ENCODE measurements around the gene SBK3.
"Not testable (repeated sequence)": the region's sequence is repeated elsewhere in the genome, so short reads cannot be mapped to it uniquely, and the experiment has no call there.

The SBK3 gene

DNA sequence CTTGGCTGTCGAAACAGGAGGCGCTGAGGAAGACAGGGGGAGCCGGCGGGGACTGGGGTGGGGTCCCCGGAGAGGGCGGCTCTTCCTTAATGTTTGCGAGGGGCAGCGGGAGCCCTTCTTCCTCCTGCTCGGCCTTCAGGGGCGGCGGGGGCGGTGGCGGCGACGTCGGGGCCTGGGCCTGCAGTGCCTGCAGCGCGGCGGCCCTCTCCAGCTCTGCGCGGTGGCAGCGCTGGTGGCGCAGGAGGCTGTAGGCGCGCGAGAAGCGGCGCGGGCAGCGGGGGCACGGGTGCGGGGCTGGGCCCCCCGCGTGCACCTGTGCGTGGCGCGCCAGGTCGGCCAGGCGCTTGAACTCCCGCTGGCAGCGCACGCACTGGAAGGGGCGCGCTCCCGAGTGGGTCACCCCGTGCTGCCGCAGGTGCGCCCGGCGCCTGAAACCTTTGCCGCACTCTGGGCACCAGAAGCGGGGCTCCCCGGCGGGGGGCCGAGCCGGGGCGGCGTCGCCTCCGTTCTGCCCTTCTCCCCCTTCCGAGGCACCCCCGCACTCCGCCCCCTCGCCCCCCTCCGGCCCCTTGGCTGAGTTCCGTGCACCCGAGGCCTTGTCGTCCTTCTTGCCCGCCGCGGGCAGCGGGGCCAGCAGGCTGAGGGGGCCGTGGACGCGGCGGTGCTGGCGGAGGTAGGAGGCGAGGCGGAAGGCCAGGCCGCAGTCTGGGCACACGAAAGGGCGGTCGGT, 32.9 kb upstream of the SBK3 start:
- in situ Hi-C loops (cut with MboI; ENCODE audit: low sequenced_read_pairs) = no loop called here

DNA sequence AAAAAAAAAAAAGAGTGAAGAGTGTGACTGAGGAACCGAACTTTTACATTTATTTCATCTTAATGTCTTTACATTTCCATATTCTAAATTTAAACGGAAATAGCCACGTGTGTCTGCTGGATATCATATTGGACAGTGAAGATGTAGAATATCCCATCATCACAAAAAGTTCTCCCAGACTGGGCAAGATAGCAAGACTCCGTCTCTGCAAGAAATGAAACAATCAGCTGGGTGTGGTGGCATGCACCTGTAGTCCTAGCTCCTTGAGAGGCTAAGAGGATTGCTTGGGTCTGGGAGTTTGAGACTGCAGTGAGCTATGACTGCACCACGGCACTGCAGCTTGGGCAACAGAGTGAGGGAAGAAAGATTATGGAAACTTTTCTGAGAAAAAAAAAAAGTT, 31.4 kb upstream of the SBK3 start:
- in situ Hi-C loops (cut with MboI; ENCODE audit: low sequenced_read_pairs) = no loop called here

DNA sequence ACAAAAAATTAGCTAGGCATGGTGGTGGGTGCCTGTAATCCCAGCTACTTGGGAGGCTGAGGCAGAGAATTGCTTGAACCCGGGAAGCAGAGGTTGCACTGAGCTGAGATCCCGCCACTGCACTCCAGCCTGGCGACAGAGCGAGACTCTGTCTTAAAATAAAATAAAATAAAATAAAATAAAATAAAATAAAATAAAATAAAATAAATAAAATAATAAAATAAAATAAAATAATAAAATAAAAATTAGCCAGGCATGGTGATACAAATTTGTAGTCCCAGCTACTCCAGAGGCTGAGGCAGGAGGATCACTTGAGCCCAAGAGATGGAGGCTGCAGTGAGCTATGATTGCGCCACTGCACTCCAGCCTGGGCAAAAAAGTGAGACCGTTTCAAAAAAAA, 28.6 kb upstream of the SBK3 start:
- in situ Hi-C loops (cut with MboI; ENCODE audit: low sequenced_read_pairs) = not testable (repeated sequence)

DNA sequence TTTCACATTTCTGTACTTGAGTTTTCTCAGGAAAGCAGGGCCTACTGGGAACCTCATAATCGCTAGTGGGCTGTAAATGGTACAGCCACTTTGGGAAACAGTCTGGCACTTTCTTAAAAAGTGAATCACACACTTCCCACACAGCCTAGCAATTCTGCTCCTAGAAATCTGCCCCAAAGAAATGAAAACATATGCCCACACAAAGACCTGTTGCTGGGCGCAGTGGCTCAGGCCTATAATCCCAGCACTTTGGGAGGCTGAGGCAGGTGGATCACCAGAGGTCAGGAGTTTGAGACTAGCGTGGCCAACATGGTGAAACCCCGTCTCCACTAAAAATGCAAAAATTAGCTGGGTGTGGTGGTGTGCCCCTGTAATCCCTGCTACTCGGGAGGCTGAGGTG, 24.1 kb upstream of the SBK3 start:
- in situ Hi-C loops (cut with MboI; ENCODE audit: low sequenced_read_pairs) = not testable (repeated sequence)

DNA sequence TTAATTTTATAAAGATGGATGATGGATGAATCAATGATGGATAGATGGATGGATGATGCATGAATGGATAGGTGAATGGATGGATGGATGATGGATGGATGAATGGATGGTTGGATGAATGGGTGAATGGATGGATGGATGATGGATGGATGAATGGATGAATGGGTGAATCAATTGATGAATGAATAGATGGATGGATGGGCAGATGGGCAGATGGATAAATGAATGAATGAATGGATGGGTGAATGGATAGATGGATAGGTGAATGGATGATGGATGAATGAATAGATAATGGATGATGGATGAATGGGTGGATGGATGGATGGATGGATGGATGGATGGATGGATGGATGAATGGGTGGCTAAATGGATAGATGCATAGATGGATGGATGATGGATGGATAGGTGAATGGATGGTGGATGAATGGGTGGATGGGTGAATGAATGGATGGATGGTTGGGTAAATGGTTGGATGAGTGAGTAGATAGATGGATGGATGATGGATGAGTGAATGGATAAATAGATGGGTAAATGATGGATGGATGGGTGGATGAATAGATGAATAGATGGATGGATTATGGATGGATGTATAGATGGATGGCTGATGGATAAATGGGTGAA, 22.5 kb upstream of the SBK3 start:
- in situ Hi-C loops (cut with MboI; ENCODE audit: low sequenced_read_pairs) = no loop called here

DNA sequence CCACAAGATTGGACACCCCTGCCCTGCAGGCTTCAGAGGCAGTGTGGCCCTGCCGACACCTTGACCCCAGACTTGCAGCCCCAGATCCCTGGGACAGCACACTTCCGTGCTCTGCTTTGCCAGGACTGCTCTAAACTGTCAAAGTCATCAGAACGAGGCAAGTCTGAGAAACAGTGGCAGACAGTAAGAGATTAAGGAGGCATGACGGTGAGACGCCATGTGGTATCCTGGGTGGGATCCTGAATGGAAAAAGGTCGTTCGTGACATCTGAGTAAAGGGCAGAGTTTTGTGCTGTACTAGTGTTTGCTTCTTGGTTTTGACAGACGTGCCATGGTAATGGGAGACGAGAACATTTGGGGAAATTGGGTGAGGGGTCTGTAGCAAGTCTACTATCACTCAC, 21.5 kb upstream of the SBK3 start:
- in situ Hi-C loops (cut with MboI; ENCODE audit: low sequenced_read_pairs) = no loop called here

DNA sequence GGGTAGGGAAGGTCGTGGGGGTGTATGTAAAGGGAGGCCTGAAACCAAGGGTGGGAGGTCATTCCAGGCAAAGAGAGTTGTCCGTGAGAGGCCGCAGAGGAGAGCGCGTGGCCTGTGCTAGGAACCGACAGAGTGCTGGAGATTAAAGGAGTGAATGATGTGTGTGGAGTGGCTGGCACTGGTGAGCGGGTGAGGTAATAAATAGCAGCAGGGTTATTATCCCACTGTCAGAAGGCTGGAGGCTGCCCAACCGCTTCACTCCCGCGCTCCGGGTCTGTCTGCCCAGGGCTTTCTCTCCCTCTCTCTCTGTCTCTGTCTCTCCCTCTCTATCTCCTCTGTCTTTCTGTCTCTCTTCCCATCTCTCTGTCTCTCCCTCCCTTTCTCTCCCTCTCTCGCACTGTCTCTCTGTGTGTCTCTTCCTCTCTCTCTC, 17.9 kb upstream of the SBK3 start:
- in situ Hi-C loops (cut with MboI; ENCODE audit: low sequenced_read_pairs) = no loop called here

DNA sequence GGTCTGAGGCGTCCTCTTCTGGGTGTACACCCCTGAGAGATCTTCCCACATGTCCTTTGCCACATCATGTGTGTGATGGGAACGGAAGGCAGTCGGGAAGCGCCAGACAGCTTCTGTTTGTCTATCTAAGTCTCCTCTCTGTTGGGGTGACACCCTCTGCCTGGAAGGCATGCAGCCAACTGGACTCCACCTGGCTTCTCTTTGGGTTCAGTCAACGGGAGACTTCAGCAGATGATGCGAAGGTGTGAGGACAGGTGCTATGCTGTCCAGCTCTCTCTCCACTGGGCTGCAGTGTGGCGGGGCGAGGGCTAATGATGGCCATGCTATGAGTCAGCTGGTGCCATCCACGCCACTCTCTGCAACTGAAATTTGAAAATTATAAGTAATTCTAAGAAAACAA, 14.3 kb upstream of the SBK3 start:
- in situ Hi-C loops (cut with MboI; ENCODE audit: low sequenced_read_pairs) = no loop called here

DNA sequence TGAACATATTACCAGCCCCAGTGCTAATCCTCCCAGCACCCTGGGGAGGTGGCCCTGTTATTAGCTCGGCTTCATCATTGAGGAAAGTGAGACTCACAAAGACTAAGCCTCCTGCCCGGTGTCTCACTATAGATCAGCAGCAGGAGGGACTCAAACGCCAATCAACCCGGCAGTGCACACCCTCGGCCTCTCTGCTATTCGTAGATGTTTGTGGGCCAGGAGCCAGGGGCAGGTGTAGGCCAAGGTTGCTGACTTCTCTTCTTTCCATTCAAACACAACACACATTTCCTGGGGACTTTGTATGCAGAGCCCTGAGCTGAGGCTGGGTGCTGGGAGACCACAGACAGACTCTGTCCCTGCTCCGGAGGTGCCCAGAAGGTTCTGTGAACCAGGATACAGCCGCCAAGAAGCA, 9.4 kb upstream of the SBK3 start:
- in situ Hi-C loops (cut with MboI; ENCODE audit: low sequenced_read_pairs) = no loop called here

DNA sequence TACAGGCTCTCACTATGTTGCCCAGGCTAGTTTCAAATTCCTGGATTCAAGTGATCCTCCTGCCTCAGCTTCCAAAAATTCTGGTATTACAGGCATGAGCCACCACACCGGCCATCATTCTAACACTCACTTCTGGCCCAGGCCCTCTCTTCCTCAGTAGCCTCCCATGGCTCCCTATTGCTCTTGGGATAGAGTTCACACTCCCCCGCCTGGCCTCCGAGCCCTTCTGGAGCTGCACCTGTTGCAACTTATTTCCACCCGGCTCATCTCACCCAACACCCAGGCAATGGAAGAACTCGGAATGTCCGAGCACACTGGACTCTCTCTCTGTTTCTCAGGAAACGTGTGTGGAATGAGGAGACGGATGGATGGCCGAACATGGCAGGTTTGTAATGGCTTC, 9.0 kb upstream of the SBK3 start:
- in situ Hi-C loops (cut with MboI; ENCODE audit: low sequenced_read_pairs) = no loop called here

DNA sequence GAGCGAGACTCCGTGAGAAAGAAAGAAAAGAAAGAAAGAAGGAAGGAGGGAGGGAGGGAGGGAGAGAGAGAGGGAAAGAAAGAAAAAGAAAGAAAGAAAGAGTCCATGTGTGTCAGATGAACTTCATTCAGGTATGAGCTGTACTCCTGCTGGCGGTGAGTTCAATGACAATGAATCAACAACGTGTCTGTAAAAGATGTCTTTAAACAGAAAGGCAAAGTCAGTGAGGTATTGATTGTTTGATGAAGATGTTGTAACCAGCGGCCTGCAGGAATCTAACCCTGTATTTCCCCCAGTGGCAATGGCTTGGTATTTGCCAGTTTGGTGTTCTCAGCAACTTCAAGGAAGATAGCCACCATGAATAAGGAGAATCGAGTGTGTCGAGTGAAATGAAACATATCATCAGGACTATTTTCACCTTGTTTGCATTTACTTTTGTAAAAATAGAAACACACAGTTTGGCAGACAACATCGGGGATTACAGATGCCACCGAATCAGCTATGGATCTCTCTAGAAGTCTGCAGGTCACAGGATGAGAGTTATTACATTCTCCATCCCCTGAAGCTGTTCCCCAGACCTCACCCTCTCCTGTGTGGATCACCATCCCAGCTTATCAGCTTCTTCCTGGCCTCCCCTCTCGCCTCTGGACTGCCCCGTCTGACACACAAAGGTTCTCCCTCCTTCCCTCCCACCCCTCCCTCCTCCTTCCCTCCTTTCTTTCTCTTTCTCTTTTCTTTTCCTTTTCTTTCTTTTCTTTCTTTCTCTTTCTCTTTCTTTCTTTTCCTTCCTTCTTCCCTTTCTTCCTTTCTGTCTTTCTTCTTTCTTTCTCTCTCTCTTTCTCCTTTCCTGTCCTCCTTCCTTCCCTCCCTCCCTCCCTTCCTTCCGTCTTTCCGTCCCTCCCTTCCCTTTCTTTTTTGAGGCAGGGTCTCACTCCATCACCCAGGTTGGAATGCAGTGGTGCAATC, 8.2 kb upstream of the SBK3 start:
- in situ Hi-C loops (cut with MboI; ENCODE audit: low sequenced_read_pairs) = no loop called here

DNA sequence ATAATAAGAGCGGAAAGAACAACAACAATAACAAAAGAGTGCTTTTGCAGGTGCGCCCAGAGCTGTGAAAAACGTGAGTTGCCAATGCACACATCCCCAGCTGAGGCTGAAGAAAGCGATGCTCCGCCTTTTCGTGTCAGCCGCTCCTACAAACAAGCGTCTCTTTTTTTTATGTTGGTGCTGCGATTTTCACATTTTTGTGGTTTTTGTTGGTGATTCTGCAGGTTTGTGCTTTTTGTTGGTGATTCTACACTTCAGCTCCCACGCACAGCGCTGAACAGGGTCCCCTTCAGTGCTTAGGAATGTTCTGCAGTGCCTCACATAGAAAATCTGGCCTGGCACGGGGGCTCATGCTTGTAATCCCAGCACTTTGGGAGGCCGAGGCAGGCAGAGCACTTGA, 7.3 kb upstream of the SBK3 start:
- in situ Hi-C loops (cut with MboI; ENCODE audit: low sequenced_read_pairs) = no loop called here

DNA sequence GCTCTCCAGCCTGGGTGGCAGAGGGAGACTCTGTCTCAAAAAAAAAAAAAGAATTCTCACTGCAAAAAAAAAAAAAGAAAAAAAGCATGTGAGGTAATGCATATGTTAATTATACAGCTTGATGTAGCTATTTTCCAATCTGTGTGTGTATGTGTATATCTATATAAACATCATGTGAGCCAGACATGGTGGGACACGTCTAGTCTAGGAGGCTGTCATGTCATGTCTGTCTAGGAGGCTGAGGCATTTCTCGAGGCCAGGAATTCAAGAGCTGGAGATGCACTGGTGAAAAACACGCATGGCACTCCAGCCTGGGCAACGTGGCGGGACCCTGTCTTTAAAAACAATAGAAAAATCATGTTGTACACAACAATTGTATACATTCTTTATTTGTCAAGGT, 6.9 kb upstream of the SBK3 start:
- in situ Hi-C loops (cut with MboI; ENCODE audit: low sequenced_read_pairs) = no loop called here

DNA sequence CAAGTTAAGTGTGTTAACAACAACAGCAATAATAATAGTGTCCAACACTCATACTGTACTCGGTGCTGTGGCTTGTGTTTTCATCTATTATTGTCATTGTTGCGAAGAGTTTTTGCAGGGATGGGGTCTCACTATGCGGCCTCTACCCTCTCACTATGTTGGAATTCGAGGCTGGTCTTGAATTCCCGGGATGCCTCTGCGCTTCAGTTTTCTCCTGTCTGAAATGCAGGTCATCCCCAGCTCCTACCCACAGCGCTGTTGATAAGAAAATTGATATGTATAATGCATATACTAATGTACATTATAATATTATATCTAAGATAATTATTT, 4.9 kb upstream of the SBK3 start:
- in situ Hi-C loops (cut with MboI; ENCODE audit: low sequenced_read_pairs) = no loop called here

DNA sequence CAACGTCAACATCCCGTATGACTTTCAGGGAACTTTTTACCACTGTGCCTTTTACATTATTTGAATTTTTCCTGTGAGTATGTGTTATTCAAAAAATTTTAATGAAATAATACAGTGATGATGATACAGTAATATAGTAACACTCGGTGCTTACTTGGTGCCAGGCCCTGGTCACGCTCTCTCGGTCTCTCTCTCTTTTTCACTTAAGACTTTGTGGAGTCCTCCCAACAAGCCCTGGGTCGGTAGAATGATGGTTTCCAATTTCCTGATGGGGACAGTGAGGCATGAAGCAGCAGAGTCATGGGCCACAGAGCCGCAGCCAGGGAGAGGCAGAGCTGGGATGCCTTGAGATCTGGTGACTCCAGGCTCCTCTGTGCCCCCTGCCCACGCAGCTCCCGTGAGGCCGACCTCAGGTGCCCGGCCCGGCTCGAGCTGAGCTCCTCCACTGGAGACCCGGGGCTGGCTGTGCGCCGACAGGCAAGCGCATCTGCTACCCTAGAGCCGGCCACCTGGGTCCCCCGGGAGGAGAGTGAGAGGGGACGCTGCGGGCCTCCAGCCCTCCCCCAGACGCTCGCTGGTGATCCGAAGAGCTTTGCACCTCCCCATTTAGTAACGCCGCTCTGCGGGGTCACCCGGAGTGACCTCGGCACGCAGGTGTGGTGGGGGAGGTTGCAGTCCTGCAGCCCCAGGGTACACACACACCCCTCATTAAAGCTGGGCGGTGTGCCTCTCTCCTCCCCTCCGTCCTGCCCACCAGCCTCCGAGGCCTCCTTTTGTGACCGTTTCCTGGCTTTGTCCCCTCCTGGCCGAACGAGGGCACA, 4.4 kb upstream of the SBK3 start:
- in situ Hi-C loops (cut with MboI; ENCODE audit: low sequenced_read_pairs) = no loop called here

DNA sequence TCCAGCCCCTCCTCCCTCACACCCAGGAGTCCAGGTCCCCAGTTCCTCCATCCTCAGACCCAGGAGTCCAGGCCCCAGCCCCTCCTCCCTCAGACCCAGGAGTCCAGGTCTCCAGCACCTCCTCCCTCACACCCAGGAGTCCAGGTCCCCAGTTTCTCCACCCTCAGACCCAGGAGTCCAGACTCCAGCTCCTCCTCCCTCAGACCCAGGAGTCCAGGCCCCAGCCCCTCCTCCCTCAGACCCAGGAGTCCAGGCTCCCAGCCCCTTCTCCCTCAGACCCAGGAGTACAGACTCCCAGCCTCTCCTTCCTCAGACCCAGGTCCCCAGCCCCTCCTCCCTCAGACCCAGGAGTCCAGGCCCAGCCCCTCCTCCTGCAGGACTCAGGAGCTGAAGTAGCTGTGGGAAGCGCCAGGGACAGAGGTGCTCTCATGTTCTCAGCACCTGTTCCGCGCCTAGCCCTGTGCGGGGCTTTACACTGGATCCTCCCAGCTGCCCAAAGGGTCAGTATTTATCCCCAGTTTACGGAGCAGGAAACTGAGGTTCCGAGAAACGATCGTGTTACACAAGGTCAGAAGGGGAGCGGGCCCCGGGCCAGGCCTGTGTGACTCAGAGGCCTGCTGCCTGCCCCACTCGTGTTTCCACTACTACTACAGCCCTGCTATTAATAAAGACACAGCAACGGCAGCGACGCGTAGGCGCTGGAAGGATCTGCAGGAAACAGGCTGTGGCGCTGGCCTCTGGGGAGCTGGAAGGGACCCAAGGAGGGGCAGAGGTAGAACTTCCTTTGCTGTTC, 1.7 kb upstream of the SBK3 start:
- in situ Hi-C loops (cut with MboI; ENCODE audit: low sequenced_read_pairs) = no loop called here

DNA sequence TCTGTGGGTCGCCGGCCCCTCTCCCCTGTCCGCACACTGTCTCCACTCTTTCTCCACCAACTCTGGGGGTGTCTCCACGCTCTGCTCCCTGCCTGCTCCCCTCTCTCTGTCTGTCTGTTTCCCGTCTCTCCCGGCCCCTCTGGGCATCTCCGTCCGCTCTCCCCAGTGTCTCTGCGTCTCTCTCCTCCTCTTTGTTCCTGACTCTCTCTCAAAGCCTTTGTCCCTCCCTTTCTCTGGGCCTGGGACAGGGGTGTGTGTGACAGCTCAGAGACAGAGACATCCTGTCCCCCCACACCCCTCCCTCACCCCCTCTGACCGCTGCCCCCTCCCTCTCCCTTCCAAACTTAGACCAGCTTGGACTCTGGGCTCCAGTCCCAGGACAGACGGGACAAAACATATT, 668 bp upstream of the SBK3 start:
- in situ Hi-C loops (cut with MboI; ENCODE audit: low sequenced_read_pairs) = no loop called here

DNA sequence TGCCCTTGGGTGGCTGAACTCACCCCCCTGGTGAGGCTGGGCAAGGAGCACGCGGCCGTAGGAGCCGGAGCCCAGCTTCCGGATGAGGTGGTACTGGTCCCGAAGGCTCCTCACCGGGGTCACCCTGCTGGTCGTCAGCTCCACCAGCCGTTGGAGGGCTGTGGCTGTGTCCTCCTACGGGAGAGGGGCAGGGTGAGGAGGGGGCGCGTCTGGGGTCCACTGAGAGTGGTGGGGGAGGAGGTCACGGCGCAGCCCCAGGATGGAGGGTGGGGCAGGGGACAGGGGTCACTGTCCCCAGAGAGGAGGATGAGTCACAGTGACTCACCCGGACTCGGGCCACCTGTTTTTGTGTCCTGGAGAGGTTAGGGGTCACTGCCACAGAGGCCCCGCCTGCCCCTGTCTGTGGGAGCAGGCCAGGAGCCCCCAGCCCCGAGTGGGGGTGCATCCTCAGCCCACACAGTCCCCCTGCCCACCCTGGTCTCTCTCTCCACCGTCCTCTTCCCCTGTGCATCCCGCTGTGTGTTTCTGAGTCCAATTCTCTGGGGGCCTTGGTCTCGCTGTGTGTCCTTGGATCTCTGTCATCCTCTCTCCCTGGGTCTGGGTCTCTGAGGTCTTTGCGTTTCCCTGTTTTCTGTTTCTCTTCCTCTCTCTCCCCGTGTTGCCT, 435 bp downstream of the SBK3 start:
- in situ Hi-C loops (cut with MboI; ENCODE audit: low sequenced_read_pairs) = no loop called here

DNA sequence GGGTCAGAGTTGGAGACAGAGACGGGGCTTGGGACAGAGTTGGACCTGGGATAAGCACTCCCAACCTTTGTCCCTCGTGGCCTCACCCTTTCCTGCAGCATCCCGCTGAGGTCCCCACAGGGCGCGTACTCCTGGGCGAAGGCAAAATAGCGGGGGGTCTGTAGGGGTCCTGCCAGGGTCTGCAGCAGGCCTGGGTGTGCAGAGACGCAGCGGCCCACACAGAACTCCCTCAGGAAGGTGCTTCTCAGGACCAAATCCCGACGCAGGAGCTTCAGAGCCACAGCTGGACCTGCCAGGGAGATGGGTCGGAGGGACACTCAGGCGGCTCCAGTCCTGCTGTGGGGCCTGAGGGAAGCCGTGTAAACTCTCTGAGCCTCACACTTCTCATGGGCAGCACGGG, 1.3 kb downstream of the SBK3 start:
- in situ Hi-C loops (cut with MboI; ENCODE audit: low sequenced_read_pairs) = no loop called here

DNA sequence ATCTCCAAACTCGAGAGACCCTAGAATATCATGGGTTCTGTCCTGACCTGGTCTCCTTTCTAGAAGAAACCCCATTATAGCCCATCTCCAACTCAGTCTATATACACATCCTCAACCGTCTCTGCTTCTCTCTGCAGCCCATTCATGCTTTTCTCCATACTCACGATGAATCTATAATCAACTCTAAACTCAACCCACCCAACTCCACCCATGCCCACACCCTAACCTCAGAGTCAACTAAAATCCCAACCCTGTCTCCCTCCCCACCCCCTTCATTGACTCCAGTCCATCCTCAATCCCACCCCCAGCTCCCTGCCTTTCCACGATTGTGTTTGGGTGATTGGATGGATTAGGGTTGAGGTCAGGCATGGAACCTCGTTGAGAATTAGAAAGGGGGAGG, 1.8 kb downstream of the SBK3 start:
- in situ Hi-C loops (cut with MboI; ENCODE audit: low sequenced_read_pairs) = no loop called here

Data from HL-60/S4 treated with retinoic acid at 250 ng/mL for 4 days and 3 days (cell line).